ENCODE results near the gene GPR12. TPM values are rescaled to one million over a fixed set of nuclear protein-coding genes. Genes with fewer than 3 reads are reported as not detected.

The GPR12 gene
- total and polyA plus RNA-seq, 7 experiments from 2014 or later: not detected

DNA sequence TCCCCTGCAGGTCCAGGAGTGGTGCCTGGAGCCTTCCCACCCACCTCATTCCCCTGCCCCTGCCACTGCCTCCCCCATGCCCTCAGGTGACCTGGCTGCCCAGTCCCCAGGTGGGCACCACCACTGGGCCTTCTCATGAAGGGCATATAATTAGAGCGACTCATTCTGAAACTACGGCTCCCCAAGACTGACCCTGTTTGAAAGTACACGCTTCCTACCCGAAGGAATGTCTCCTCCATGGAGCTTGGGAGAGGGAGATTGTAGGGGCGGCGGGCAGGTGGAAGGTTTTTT, 52.6 kb downstream of the GPR12 start:
- intact Hi-C loops (cut with micrococcal nuclease): no loop called here
- H3K4me1 ChIP-seq (ENCODE audit: control insufficient read depth in 2 of 2, insufficient read depth in 2 of 2, low read length in 2 of 2): no peaks in the 10 kb centered on the region
- ATAC-seq: no peak

DNA sequence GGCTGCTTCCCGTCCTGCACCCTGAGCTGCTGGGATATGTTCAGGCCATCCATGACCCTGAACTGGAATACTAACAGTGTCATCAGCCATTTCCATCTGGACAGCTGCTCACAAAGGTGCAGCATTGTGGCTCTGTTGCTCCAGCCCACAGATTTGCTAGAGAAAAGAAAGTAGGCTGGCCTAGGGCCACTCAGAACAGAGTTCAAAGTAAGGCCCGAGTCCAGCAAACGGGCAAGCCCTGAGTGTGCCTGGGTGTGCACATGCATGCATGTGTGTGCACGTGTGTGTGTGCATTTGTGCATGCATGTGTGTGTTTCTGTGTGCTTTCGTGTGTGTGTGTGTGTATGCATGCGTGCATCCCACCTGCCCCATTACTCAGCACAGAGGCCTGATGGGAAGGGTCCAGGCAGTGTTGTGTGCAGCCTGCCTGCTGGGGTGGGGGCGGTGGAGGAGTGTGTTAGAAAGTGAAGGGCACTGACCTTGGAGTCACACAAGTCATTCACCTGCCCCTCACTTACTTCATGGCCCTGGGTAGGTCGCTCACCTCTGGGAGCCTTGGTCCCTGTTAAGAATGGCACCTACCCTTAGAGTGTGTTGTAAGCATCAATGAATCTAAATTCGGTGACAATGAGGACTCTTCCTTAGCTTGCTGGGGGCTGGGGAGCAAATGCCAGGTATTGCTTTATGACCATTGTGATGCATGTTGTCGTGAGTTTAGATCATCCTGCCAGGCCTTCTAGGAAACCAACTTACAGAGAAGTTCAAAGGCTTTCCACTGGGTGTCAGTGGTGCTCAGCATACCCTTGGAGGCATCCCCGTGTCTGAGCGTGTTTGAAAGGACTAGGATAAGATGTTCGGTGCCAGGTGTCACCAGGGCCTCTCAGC, 53.2 kb downstream of the GPR12 start:
- H3K36me3 Mint-ChIP-seq: no peaks in the 10 kb centered on the region
- ATAC-seq (peak; percentile 61), DNase-seq (peak in 7 of 9 donors; percentile 21 to 58 (median 46))
- peaks cover 0 to 5% (median under 1%) of the 10 kb centered on the region in 11 donors for H3K9me3 Mint-ChIP-seq
- Histone ChIP-seq H3K36me3 (ENCODE audit: control insufficient read depth in 2 of 3, insufficient read depth in 3 of 3, low read length in 3 of 3) (no peaks in the 10 kb centered on the region), H3K4me3 (ENCODE audit: low read length) (no peak overlapping the region), H3K4me1 (ENCODE audit: control insufficient read depth in 2 of 2, insufficient read depth in 2 of 2, low read length in 2 of 2) (no peaks in the 10 kb centered on the region), H3K27ac (ENCODE audit: low read depth, low read length) (no peak overlapping the region), H3K9me3 (ENCODE audit: control insufficient read depth in 2 of 3, low read length in 3 of 3) (no peaks in the 10 kb centered on the region), H3K27me3 (ENCODE audit: control insufficient read depth in 2 of 2, insufficient read depth in 2 of 2, low read length in 2 of 2) (no peaks in the 10 kb centered on the region)
- H3K4me3 Mint-ChIP-seq: no peak overlapping the region
- POLR2A ChIA-PET: no interaction called here
- peaks cover 0 to 19% (median 7%) of the 10 kb centered on the region in 5 donors for H3K27me3 Mint-ChIP-seq
- CTCF ChIA-PET: interaction anchor here (0.8 to 2.0 kb wide), 5 partner anchors 9 to 223 kb away, joined by 3 to 10 read pairs (median 4); no protein-coding TSS in a partner anchor
- H3K4me1 Mint-ChIP-seq: peaks cover 0 to 4% (median 0%) of the 10 kb centered on the region in 7 donors
- intact Hi-C loops (cut with micrococcal nuclease): loop anchor here in 1 of 2 donors (2.0 kb wide), 1 partner anchor 79 kb away; no protein-coding TSS in a partner anchor
- no peak overlapping the region for H3K27ac Mint-ChIP-seq

More for the DNA sequence above, 52.6 kb downstream of the GPR12 start:
- Histone ChIP-seq H3K4me3 (ENCODE audit: low read length) (no peak overlapping the region), H3K27ac (ENCODE audit: low read depth, low read length) (no peak overlapping the region), H3K27me3 (ENCODE audit: control insufficient read depth in 2 of 2, insufficient read depth in 2 of 2, low read length in 2 of 2) (no peaks in the 10 kb centered on the region), H3K9me3 (ENCODE audit: control insufficient read depth in 2 of 3, low read length in 3 of 3) (no peaks in the 10 kb centered on the region), H3K36me3 (ENCODE audit: control insufficient read depth in 2 of 3, insufficient read depth in 3 of 3, low read length in 3 of 3) (no peaks in the 10 kb centered on the region)
- DNase-seq: no peak
- Mint-ChIP-seq H3K36me3 (peaks cover 0 to 4% (median 0%) of the 10 kb centered on the region in 5 donors), H3K4me1 (peaks cover 0 to 4% (median 0%) of the 10 kb centered on the region in 7 donors), H3K4me3 (no peak overlapping the region), H3K9me3 (peaks cover 0 to 9% (median 5%) of the 10 kb centered on the region in 11 donors), H3K27ac (no peak overlapping the region), H3K27me3 (peaks cover 0 to 15% (median 5%) of the 10 kb centered on the region in 5 donors)
- ChIA-PET CTCF (interaction anchor here (0.8 to 2.0 kb wide), 4 partner anchors 9 to 223 kb away, joined by 3 to 10 read pairs (median 4); no protein-coding TSS in a partner anchor), POLR2A (no interaction called here)

DNA sequence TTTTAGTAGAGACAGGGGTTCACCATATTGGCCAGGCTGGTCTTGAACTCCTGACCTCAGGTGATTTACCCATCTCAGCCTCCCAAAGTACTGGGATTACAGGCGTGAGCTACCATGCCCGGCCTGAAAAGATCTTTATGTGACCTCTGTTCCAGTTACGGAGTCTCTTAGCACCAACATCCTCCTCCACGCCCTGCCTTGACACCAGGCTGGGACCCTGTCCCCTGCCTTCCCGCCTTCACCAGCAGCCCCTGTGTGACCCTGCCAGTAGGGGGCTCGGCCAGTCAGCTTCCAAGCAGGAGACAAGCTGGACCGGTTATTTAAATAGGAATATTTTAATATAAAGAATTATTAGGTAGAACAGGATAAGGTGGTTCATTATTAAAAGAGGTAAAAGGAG, 54.2 kb downstream of the GPR12 start:
- Histone ChIP-seq H3K4me3 (ENCODE audit: low read length) (no peak overlapping the region), H3K9me3 (ENCODE audit: control insufficient read depth in 2 of 3, low read length in 3 of 3) (no peaks in the 10 kb centered on the region), H3K27ac (ENCODE audit: low read depth, low read length) (no peak overlapping the region), H3K36me3 (ENCODE audit: control insufficient read depth in 2 of 3, insufficient read depth in 3 of 3, low read length in 3 of 3) (no peaks in the 10 kb centered on the region), H3K4me1 (ENCODE audit: control insufficient read depth in 2 of 2, insufficient read depth in 2 of 2, low read length in 2 of 2) (no peaks in the 10 kb centered on the region), H3K27me3 (ENCODE audit: control insufficient read depth in 2 of 2, insufficient read depth in 2 of 2, low read length in 2 of 2) (no peaks in the 10 kb centered on the region)
- no peak for DNase-seq
- no peaks in the 10 kb centered on the region for H3K36me3 Mint-ChIP-seq
- ChIA-PET POLR2A (no interaction called here), CTCF (interaction anchor here (1.0 to 1.1 kb wide), 2 partner anchors 8 to 12 kb away, joined by 3 to 4 read pairs; no protein-coding TSS in a partner anchor)
- no peak overlapping the region for H3K4me3 Mint-ChIP-seq
- intact Hi-C loops (cut with micrococcal nuclease): loop anchor here in 1 of 2 donors (2.0 kb wide), 1 partner anchor 80 kb away; no protein-coding TSS in a partner anchor
- H3K4me1 Mint-ChIP-seq: peaks cover 0 to 4% (median 0%) of the 10 kb centered on the region in 7 donors
- H3K27ac Mint-ChIP-seq: no peak overlapping the region
- no peak for ATAC-seq
- H3K27me3 Mint-ChIP-seq: peaks cover 0 to 19% (median 7%) of the 10 kb centered on the region in 5 donors
- H3K9me3 Mint-ChIP-seq: no peaks in the 10 kb centered on the region

- no peaks in the 10 kb centered on the region for H3K9me3 Mint-ChIP-seq
- intact Hi-C loops (cut with micrococcal nuclease): no loop called here
- ChIA-PET CTCF (interaction anchor here (0.9 kb wide), 1 partner anchor 225 kb away, joined by 3 read pairs; no protein-coding TSS in a partner anchor), POLR2A (no interaction called here)
- peaks cover 0 to 4% (median 0%) of the 10 kb centered on the region in 7 donors for H3K4me1 Mint-ChIP-seq
- H3K36me3 Mint-ChIP-seq: no peaks in the 10 kb centered on the region
- Histone ChIP-seq H3K9me3 (ENCODE audit: control insufficient read depth in 2 of 3, low read length in 3 of 3) (no peaks in the 10 kb centered on the region), H3K4me1 (ENCODE audit: control insufficient read depth in 2 of 2, insufficient read depth in 2 of 2, low read length in 2 of 2) (no peaks in the 10 kb centered on the region), H3K36me3 (ENCODE audit: control insufficient read depth in 2 of 3, insufficient read depth in 3 of 3, low read length in 3 of 3) (no peaks in the 10 kb centered on the region), H3K4me3 (ENCODE audit: low read length) (no peak overlapping the region), H3K27me3 (ENCODE audit: control insufficient read depth in 2 of 2, insufficient read depth in 2 of 2, low read length in 2 of 2) (no peaks in the 10 kb centered on the region), H3K27ac (ENCODE audit: low read depth, low read length) (no peak overlapping the region)
- ATAC-seq (no peak), DNase-seq (no peak)
- H3K27me3 Mint-ChIP-seq: peaks cover 0 to 19% (median 7%) of the 10 kb centered on the region in 5 donors
- H3K4me3 Mint-ChIP-seq: no peak overlapping the region
- peak overlapping the region in 1 of 9 donors; percentile 46 for H3K27ac Mint-ChIP-seq
These were observed 55.0 kb downstream of the GPR12 start for GRCh38 chr13:26705536-26705935.

Other genes with a start within 250 kb of the GPR12 start
- under 1 TPM in 2 of 5 experiments, not detected in 3; 0.08 to 0.20 TPM for gene WASF3, start 203.1 kb downstream of the GPR12 start, total RNA-seq
- gene WASF3, start 203.1 kb downstream of the GPR12 start, polyA plus RNA-seq: not detected